SK-N-SH (cell line): ENCODE measurements around the gene MSRB1. TPM values are rescaled to one million over a fixed set of nuclear protein-coding genes. Genes with fewer than 3 reads are reported as not detected.

Experiments
- CTCF ChIA-PET: fragments of 300-600, 350-600 bp; formaldehyde crosslinking; extraction: SDS; loops from one replicate; lab custom pipeline; 2021; lab: Yijun Ruan, JAX
- POLR2A ChIA-PET: fragments of 350-600 bp; sonication (Branson Sonifier 250); formaldehyde crosslinking; extraction: SDS; loops from one replicate; lab custom pipeline; 2020; ENCODE audit warnings: antibody characterized with exemption, inconsistent platforms; lab: Yijun Ruan, JAX
- DNase-seq: peaks from one replicate; pipeline ENCODE4 v3.0.0; 2012
- H2AFZ ChIP-seq: fragments of 200-600 bp; sonication (generic); 2 replicates; pipeline ENCODE4 v1.8.1; 2016; ENCODE audit warnings: antibody characterized with exemption, mild to moderate bottlenecking, low read depth
- H3F3A ChIP-seq: fragments of 200-600 bp; sonication (generic); replicated peaks from 2 replicates; pipeline ENCODE3; 2016; ENCODE audit warnings: antibody characterized with exemption, mild to moderate bottlenecking; ENCODE audit not compliant: insufficient read depth
- H3K27ac ChIP-seq, 2 experiments: fragments of 200-500 bp in 1 of 2; fragments of 200-600 bp in 1 of 2; sonication (Bioruptor generic) in 1 of 2; sonication (generic), shearing (Covaris generic) in 1 of 2; 2 replicates each; pipeline versions ENCODE4 v1.5.1 to v1.6.1; 2014 to 2016; ENCODE audit warnings: low read depth in 2 of 2, inconsistent platforms in 1 of 2, low read length in 1 of 2, mild to moderate bottlenecking in 1 of 2, mixed read lengths in 1 of 2
- H3K27me3 ChIP-seq: fragments of 200-600 bp; sonication (generic), shearing (Covaris generic); 2 replicates; pipeline ENCODE4 v1.6.1; 2016; ENCODE audit warnings: mixed run types; ENCODE audit not compliant: insufficient read depth
- H3K36me3 ChIP-seq, 2 experiments: fragments of 200-500 bp in 1 of 2; fragments of 200-600 bp in 1 of 2; sonication (Bioruptor generic) in 1 of 2; sonication (generic) in 1 of 2; replicated peaks in 1 of 2; 2 replicates each; pipeline versions ENCODE3 to v1.5.1; 2014 to 2016; ENCODE audit warnings: low read length in 1 of 2, mild to moderate bottlenecking in 1 of 2; ENCODE audit not compliant: insufficient read depth in 2 of 2, control insufficient read depth in 1 of 2
- H3K4me1 ChIP-seq, 2 experiments: fragments of 200-500 bp in 1 of 2; fragments of 200-600 bp in 1 of 2; sonication (Bioruptor generic) in 1 of 2; sonication (generic), shearing (Covaris generic) in 1 of 2; 2 replicates each; pipeline versions ENCODE4 v1.5.1 to v1.6.1; 2014 to 2016; ENCODE audit warnings: low read depth in 1 of 2, low read length in 1 of 2, mixed run types in 1 of 2; ENCODE audit not compliant: insufficient read depth in 2 of 2, control insufficient read depth in 1 of 2
- H3K4me2 ChIP-seq: fragments of 200-600 bp; sonication (generic), shearing (Covaris generic); 2 replicates; pipeline ENCODE4 v1.6.1; 2017; ENCODE audit warnings: mixed run types
- H3K4me3 ChIP-seq, 2 experiments: fragments of 200-500 bp in 1 of 2; fragments of 200-600 bp in 1 of 2; sonication (Bioruptor generic) in 1 of 2; sonication (generic), shearing (Covaris generic) in 1 of 2; 2 replicates each; pipeline versions ENCODE4 v1.5.1 to v1.8.1; 2014 to 2016; ENCODE audit warnings: low read depth in 2 of 2, inconsistent platforms in 1 of 2, low read length in 1 of 2, mild to moderate bottlenecking in 1 of 2, mixed read lengths in 1 of 2, moderate library complexity in 1 of 2
- H3K79me2 ChIP-seq: fragments of 200-600 bp; sonication (generic); 2 replicates; pipeline ENCODE4 v1.8.1; 2017; ENCODE audit warnings: mild to moderate bottlenecking; ENCODE audit not compliant: insufficient read depth
- H3K9ac ChIP-seq: fragments of 200-600 bp; sonication (generic); 2 replicates; pipeline ENCODE4 v1.6.1; 2017; ENCODE audit warnings: mixed run types
- H3K9me2 ChIP-seq: fragments of 200-600 bp; sonication (generic); 2 replicates; pipeline ENCODE4 v1.6.1; 2017; ENCODE audit warnings: mixed run types
- H3K9me3 ChIP-seq: fragments of 200-600 bp; sonication (generic); 2 replicates; pipeline ENCODE4 v1.6.1; 2017; ENCODE audit warnings: mixed run types, mild to moderate bottlenecking, moderate library complexity
- H4K20me1 ChIP-seq: fragments of 200-600 bp; sonication (generic); 2 replicates; pipeline ENCODE4 v1.6.1; 2017; ENCODE audit warnings: mild to moderate bottlenecking, mixed run types; ENCODE audit not compliant: insufficient read depth
- EP300 ChIP-seq, 2 experiments: IDR thresholded peaks; 2 replicates each; pipeline versions ENCODE4 v1.4.0 to v1.6.1; 2012; ENCODE audit warnings: borderline replicate concordance in 1 of 2, low read depth in 1 of 2, low read length in 1 of 2
- EZH2phosphoT487 ChIP-seq: fragments of 200-600 bp; sonication (generic); IDR thresholded peaks from 2 replicates; pipeline ENCODE4 v1.6.1; 2017; ENCODE audit warnings: low read depth, mixed run types, mild to moderate bottlenecking, antibody characterized with exemption, moderate library complexity, borderline replicate concordance
- FOSL2 ChIP-seq: IDR thresholded peaks from 2 replicates; pipeline ENCODE4 v1.4.0; 2012; ENCODE audit warnings: low read depth, mild to moderate bottlenecking, moderate library complexity, borderline replicate concordance
- FOXM1 ChIP-seq: IDR thresholded peaks from 2 replicates; pipeline ENCODE4 v1.4.0; 2012; ENCODE audit warnings: low read depth, mild to moderate bottlenecking
- GABPA ChIP-seq: IDR thresholded peaks from 2 replicates; pipeline ENCODE4 v1.4.0; 2012; ENCODE audit warnings: low read depth, mild to moderate bottlenecking
- GATA2 ChIP-seq: sonication (generic); formaldehyde crosslinking; IDR thresholded peaks from 2 replicates; pipeline ENCODE4 v1.5.0; 2020; ENCODE audit warnings: mild to moderate bottlenecking, missing genetic modification reagents
- MEF2A ChIP-seq: IDR thresholded peaks from 2 replicates; pipeline ENCODE4 v1.4.0; 2012; ENCODE audit warnings: low read depth, borderline replicate concordance
- NFIC ChIP-seq: IDR thresholded peaks from 2 replicates; pipeline ENCODE4 v1.4.0; 2012; ENCODE audit warnings: borderline replicate concordance
- NRF1 ChIP-seq: IDR thresholded peaks from 2 replicates; pipeline ENCODE4 v1.6.1; 2012; ENCODE audit warnings: low read depth, mild to moderate bottlenecking, low read length
- RAD21 ChIP-seq: IDR thresholded peaks from 2 replicates; pipeline ENCODE4 v1.6.1; 2012; ENCODE audit warnings: mild to moderate bottlenecking, low read length
- RCOR1 ChIP-seq: fragments of 150-350 bp; IDR thresholded peaks from 2 replicates; pipeline ENCODE4 v1.6.1; 2017; ENCODE audit warnings: antibody characterized with exemption, low read length
- TAF1 ChIP-seq: IDR thresholded peaks from 2 replicates; pipeline ENCODE4 v1.6.1; 2012; ENCODE audit warnings: low read depth, mild to moderate bottlenecking, low read length, moderate library complexity, borderline replicate concordance
- TEAD4 ChIP-seq: IDR thresholded peaks from 2 replicates; pipeline ENCODE4 v1.4.0; 2012; ENCODE audit warnings: mild to moderate bottlenecking, borderline replicate concordance; ENCODE audit not compliant: insufficient read depth
- WGBS: methylation state at CpG from one replicate; pipeline ENCODE4 v1.1.6; 2017; ENCODE audit warnings: low lambda C conversion rate; 5-methylcytosine and 5-hydroxymethylcytosine counted together
- polyA plus RNA-seq, 3 experiments: library from polyadenylated mRNA; depleted of rRNA; stranded (reverse); fragments of >200 nt; gene quantifications; 2 replicates each; pipeline ENCODE4 v1.2.3, GENCODE V29; 2012
- TF ChIP-seq, protein P1 (sequence below): IDR thresholded peaks from 2 replicates; pipeline ENCODE4 v1.4.0; 2012; ENCODE audit warnings: low read depth, borderline replicate concordance

MSRB1 gene
- polyA plus RNA-seq, 1 of the 3 experiments (the other 2 are of a cell fraction), result 31.4 TPM

GRCh38 chr16:1902547-1903219 lies 40.3 kb downstream of the MSRB1 start:
- Histone ChIP-seq H3K27me3 (peaks cover 5% of the 10 kb centered on the region; the same call in 1 of the 2 replicates), H3K4me3 (no peak overlapping the region), H3F3A (no peaks in the 10 kb centered on the region), H3K36me3 (no peaks in the 10 kb centered on the region), H3K9me2 (no peaks in the 10 kb centered on the region), H3K9ac (no peak overlapping the region), H3K4me1 (peaks cover 0 to 10% of the 10 kb centered on the region in 2 experiments; a peak in 1 of 4 replicates), H3K9me3 (no peaks in the 10 kb centered on the region), H2AFZ (no peak overlapping the region), H3K79me2 (no peaks in the 10 kb centered on the region), H4K20me1 (no peaks in the 10 kb centered on the region), H3K27ac (no peak overlapping the region), H3K4me2 (no peak overlapping the region)
- 75% methylated on average over 18 of the region's 20 CpGs for WGBS
- ChIA-PET CTCF (interaction anchor here (0.7 to 3.2 kb wide), 2 partner anchors 27 to 30 kb away, joined by 3 to 10 read pairs; no protein-coding TSS in a partner anchor), POLR2A (interaction anchor here (0.6 kb wide), 1 partner anchor 212 kb away, joined by 3 read pairs; no protein-coding TSS in a partner anchor)
- peak; percentile 48 for DNase-seq
- TF ChIP-seq TEAD4 (no peak), GATA2 (peak; percentile 54)

DNA sequence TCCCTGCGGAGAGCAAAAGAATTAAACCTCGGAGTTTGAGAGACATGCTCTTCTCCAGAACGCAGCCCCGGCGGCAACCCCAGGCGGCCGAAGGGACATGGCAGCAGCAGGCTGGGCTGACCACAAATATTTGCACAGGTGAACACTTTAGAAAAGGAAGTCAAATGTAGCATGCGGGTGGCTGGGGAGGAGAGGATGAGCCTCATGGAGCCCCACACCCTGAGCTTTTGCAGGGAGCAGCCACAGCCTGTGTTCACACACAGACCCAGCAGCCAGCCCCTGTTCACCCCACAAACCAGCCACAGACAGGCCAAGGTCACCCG lies 42.6 kb downstream of the MSRB1 start:
- Histone ChIP-seq H3K4me2 (no peak overlapping the region), H4K20me1 (no peaks in the 10 kb centered on the region), H3K27ac (no peak overlapping the region), H3K9me2 (no peaks in the 10 kb centered on the region), H3K4me3 (no peak overlapping the region), H3F3A (no peaks in the 10 kb centered on the region), H3K9ac (no peak overlapping the region), H3K4me1 (peaks cover 0 to 16% of the 10 kb centered on the region in 2 experiments; a peak in 1 of 4 replicates), H3K36me3 (no peaks in the 10 kb centered on the region), H3K9me3 (no peaks in the 10 kb centered on the region), H2AFZ (no peak overlapping the region), H3K79me2 (no peaks in the 10 kb centered on the region), H3K27me3 (peaks cover 5% of the 10 kb centered on the region; the same call in 1 of the 2 replicates)
- no peak for TF ChIP-seq FOSL2
- no peak for TF ChIP-seq EZH2phosphoT487
- TF ChIP-seq, protein P1, sequence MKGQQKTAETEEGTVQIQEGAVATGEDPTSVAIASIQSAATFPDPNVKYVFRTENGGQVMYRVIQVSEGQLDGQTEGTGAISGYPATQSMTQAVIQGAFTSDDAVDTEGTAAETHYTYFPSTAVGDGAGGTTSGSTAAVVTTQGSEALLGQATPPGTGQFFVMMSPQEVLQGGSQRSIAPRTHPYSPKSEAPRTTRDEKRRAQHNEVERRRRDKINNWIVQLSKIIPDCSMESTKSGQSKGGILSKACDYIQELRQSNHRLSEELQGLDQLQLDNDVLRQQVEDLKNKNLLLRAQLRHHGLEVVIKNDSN, result no peak
- TF ChIP-seq TAF1, result no peak
- TF ChIP-seq RCOR1, result no peak
- no peak for TF ChIP-seq GABPA
- no peak for TF ChIP-seq EP300 (IDR thresholded peaks at IDR 0.05; ENCODE audit: borderline replicate concordance in 1 of 2, low read depth in 1 of 2, low read length in 1 of 2)
- no peak for TF ChIP-seq NFIC
- no peak for TF ChIP-seq MEF2A
- no peak for TF ChIP-seq FOXM1
- TF ChIP-seq RAD21, result no peak
- no peak for TF ChIP-seq NRF1
- no peak for DNase-seq
- ChIA-PET POLR2A (no interaction called here), CTCF (no interaction called here)
- WGBS, result 86% methylated on average over 8 of the region's 9 CpGs
